GM19025 (cell line): Measurements from ENCODE around the gene LRP1B.

Source experiments
- ATAC-seq: cut with Tn5 transposase; IDR thresholded peaks from one replicate; pipeline ENCODE4 v1.9.1; 2021; ENCODE audit warnings: mild to moderate bottlenecking, low read depth, moderate library complexity; ENCODE audit not compliant: unreplicated experiment

Gene LRP1B

DNA sequence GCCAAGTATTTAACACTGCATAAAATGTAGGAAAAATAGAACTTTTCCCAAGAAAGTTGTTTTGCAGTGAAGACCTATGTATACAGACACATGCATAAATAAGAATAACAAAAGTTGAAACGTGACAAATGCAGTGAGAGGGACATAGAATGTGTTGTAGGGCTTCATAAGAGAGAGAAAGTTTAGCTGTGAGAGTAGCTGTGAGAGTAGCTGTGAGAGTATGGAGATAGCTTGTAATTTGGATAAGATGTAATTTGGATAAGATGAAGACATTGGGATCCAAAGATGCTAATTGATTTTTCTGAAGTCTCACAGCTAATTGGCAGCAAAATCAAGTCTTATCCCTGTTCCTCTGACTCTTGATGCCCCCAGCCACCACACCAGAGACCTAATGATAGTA lies 170.9 kb downstream of the LRP1B start:
- no peak for ATAC-seq

DNA sequence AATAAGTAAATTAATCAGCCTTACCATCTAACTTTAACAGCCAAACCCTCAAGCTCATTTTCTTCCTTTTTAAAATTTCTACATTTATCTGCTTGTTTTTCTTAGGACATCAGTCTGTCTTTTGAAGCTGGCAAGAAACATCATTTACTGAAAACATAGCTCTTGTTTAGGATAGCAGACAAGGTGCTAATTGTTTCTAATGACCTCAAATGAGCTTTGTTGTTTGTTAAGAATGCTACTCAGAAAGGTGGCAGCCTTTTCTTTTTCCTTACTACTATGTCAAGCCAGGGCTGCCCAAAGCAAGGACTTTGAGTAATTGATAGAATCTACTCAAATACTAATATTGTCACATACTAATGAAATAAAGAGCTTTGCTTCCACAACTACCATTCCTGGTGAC lies 171.8 kb downstream of the LRP1B start:
- no peak for ATAC-seq

DNA sequence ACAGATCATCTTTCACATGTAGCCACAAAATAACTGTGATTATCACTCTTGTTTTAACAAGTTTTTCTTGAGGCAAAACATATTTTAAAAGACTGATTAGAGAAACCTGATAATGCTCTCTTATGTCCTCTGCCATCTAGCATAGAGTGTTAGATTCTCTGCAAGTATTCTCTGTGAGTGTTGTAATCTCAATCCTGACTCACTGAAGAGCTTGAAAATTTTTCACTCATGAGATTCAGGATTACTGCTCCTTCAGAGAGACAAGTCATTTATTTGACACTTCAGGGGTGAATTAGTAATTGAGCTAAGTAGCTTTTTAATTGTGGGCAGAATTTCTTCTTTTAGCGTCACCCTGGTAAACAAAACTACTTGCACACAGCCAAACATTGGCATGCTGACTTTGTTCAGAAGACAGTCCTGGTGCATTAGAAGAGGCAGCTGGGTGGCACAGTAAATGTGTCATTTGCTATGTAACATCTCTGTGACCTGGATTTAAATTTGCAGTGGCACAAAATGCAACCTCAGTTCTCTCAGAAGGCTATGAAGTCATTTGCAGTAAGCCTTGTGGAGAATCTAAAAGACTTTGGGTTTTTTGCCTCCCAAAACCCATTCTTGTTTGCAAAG lies 172.9 kb downstream of the LRP1B start:
- no peak for ATAC-seq

DNA sequence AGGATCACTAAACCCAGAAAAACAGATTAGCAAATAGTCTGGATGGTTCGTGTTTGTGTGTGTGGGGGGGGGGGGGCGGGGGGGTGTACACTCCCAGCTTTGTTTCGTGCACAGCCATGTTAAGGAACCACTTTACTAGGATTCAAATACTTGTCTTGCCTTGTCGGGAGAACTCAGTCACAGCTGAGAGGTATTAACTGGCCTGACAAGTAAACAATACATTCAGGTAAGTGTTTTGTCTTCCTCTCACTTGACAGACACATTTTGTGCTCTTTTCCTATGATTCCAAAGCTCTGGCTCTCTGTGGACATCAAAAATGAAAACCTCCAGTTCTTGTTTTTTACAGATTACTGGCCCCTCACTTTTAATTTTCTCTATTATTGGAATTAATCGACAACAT lies 173.5 kb downstream of the LRP1B start:
- no peak for ATAC-seq

DNA sequence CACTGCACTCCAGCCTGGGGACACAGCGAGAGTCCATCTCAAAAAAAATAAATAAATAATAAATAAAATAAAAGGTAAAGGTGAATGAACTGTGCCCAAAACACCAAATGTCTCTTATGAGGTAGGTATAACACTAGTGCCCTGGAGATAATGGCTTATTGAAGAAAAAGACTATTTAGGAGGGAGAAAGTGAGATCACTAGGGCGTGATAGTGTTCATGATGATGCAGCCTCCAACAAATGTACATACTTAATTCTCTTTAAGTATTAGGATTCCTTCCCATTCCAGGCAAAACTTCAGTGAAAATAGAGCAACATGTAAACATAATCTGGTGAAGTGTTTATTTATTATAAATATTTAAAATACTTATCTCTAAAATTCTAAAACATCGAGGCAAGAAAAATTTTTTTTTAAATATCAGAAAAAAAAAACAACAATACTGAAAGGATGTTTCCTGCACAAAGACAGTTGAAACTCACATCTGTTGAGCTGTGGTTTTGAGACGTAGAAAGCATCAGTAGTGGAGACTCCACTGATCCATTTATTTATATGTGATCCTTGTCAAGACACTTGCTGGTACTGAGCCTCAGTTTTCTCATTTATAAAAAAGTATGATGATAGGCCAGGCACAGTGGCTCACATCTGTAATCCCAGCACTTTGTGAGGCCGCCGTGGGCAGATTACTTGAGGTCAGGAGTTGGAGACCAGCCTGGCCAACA lies 183.3 kb downstream of the LRP1B start:
- ATAC-seq, result no peak

DNA sequence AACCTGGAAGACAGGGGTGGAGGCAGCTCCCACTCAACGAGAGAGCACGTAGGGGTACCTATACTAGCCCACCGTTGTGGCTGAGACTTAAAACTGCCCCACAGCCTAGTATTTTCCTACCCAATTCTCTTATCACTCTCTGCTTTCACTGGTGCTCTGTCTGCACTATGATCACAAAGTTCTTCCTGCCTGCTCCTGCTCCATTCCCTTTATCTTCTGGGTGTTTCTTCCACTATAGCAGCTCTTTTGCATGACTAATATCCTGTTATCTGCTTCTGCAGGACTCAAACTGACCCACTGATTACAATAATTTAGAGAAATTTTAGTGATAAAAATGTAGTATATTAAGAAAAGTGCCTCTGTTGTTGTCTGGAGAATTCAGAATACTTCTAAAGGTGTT lies 184.8 kb downstream of the LRP1B start:
- ATAC-seq, result no peak

DNA sequence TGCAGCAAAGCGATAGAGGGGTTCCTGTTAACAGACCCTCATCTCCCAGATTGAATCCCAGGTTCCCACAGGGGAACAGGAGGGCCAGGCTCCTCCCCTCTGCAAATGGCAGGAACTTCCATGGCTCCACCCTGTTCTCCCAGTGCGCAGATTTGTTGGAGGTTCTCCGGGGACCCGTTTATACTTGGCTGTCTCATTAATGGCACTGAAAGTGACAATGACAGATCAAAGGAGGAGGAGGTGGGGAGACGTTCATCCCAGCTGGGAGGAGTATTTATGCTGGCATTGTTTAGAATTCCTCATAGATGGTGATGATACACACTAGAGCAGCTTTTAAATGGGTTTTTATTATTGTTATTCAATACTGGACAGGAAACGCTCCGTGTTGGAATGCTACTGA lies 186.9 kb downstream of the LRP1B start:
- no peak for ATAC-seq

DNA sequence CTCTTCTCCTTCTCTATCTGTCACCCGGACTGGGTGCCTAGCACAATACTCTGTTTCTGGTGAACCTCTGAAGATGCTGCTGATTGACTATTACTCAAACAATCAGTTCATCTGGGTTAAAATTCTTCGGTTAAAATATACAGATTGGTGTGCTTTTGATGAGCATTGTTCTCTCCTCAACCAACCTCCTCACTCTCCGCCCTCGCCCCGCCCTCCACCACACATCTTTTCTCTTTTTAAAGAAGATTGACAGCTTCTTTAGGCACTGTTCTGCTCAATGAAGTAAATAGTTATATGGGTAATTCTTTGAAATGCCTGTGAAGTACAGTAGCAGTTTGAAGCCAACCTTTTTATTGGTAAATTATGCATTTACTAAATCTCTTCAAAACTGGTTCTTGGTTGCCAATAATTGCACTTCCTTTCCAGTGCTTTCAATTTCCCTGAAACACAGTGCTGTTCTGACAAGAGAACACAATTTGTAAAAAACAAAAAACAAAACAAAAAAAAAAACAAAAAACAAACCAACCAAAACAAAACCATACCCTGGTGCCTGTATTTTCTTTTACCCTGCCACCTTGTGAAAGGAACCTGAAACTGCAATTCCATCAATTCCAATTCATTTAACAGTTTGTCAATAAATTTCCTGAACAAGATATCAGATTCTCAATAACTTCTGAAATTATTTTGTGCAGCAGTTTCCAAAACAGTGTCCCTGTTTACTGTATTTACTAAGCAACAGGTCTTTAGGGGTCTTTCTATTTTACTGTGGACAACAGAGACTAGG lies 188.6 kb downstream of the LRP1B start:
- ATAC-seq, result no peak

DNA sequence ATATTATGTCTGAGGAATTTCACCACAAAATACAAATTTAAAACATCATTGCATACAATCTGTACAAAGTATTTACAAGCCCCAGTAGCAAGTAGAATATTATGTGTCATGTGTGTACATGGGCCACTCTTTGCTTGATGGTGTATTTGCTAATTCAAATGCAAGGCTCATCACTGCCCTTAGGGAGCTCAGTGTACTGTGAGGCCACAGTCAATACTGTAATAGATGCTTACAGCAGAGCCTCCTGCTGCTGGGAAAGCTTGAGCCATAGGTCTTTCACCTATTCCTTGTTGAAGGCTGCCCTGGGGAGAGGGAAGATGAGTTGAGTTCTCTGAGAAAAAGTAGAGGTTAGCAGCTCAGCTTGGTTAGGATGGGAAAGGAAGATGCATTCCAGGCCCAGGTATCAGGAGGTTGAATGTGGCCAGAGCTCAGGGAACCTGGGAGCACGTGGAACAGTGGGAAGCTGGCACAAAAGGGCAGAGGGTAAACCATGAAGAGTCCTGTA lies 189.6 kb downstream of the LRP1B start:
- ATAC-seq, result no peak

DNA sequence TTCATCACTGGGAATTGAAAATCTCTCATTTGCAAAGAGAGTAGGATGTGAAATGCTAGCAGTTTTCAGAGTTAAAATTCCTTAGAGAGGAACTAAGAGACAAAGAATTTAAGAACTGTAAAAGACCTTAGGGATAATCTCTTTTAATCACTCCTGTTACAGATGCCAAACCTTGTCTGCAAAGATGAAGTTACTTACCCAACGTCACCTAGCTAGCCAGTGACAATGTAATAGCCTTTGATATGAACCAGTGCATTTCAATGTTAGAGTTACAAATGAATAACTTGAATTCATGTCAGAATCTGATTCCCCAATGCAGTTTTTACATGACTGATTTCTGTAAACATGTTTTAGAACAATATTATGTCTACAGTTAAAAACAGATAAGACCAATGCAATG lies 190.1 kb downstream of the LRP1B start:
- no peak for ATAC-seq

DNA sequence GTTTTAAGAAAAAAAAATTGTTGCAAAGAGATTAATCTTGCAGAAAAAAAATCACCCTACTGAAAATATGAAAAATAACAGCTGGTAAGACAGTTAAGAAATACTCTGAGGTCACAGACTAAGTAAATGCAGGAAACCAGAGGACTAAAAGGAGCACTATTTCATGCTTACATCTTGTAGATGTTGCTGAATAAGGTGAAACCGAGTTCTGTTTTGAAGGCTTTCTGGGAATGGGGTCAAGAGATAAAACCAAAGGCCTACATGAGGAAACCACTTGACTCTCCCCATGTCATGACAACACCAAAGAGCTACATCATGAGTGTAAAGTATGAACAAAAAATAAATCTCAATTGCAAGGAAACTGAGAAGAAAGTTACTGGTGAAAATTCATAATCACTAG lies 197.6 kb downstream of the LRP1B start:
- no peak for ATAC-seq

DNA sequence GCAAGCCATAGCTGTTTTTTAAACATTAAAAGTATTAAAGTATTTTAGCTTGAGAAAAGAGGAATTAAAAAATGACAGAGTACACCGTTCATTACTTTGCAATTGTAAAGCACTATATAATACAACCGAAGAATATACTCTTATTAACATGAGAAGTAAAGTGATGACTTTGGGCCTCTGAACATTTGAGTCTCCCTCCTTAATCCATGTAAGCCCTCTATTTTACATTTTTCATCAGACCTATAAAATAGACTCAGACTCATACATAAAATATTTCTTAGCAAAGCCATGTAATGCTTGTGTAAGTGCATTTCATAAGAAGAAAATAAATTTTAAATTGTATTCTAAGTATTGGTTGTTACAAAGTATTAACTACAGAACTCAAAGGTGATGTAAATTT lies 198.6 kb downstream of the LRP1B start:
- no peak for ATAC-seq

DNA sequence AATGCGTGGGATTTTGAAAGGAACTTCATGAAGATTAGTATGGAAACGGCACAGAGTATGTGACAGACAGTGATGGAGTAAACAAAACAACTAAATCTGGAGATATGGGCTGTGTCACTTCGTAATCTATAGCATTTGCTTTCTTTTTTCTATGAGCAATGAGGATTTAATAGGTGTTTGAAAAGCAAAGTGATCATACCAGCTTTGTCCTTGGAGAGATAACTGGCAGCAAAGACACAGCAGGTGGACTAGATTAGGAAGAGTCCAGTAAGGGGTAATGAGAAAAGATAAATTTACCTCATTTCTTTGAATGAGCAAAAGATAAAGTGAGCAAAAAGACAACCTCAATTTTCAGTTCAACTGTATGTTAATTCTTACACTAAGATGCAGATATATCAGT lies 199.0 kb downstream of the LRP1B start:
- no peak for ATAC-seq

DNA sequence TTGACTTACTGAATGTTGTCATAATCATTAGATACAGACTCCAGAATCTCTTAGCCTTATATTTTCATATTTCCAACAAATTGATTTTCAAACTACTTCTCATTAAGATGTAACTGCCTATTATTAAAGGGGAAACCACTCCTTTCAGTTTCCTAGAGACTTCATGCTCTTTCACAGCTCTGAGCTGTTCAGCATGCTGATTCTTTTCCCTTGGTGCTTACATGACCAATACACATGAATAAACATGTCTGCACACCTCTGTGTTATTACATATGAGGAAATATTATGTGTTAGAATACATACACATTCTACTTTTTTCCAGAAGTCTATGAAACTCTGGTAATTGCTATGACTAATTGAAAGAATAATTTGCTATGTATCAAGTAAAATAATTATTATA lies 200.0 kb downstream of the LRP1B start:
- no peak for ATAC-seq

DNA sequence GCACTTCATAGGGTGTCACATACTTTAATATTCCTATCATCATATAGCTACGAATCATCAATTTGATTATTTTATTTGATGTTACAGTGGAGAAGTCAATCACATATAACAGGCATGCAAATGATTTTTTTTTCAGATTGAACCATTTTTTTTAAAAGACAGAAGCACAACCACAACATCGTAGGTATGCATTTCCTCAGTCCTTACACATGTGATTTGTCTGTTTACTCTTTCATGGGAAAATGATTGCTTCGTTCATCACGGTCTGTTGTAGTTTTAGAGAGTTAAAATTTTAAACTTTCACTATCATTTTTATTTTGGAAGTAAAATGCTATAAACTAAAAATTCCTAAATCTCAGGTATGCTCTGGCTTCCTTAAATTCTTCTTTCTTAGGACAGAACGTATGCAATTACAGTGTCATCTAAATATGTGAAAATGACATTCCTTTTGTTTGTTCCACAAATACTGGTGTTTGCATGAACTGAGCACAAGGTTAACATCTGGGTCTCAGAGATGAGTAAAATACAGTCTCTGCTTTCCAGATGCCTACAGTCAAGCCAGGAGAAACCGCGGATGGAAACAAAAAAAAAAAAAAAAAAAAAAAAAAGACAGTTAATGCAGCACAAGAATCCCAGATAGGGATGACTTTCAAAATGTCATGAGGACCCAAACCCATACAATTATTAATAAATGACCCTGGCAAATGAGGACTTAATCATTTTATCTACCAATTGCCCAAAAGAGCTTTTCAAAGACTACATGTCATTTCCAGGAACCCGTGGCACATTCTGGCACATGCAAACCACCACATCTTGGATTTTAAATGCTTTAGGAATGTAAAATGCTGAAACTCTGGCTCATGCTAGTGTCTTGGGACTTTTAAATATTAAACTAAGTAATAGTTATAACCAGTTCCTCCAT lies 201.2 kb downstream of the LRP1B start:
- no peak for ATAC-seq

DNA sequence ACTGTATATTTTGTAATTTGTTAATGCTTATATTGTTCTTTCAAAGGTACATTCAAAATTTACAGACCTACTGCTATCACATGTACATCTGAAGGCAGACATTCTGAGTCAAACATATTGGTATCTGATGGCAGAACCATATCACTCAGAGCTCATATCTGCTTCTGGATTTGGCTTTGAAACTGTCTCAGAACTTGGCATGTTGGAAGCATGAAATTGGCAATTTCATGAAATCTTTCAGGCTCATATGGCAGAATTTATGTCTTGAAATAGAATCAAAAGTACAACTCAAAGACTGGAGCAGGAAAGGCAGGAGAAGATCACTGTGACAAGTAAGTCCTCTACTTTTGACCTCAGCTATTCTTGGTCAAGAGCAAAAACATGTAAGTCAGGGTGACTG lies 202.3 kb downstream of the LRP1B start:
- ATAC-seq, result no peak

DNA sequence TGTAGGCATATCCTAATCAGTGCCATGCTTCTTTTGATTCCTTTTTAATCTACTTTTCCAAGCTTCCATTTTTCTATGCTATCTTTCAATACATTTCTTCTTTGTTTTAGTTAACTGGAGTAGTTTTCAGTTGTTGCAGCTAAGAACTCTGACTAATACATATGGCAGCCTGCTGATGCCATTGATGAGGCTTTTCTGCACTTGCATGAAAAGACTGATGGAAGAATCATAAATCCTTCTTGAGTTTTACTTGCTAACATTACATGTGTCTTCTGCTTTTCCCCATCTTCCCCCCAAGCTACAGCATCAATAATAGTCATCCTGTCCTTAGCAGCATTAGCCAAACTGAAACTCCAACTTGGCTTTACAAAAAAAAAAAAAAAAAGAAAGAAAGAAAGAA lies 203.3 kb downstream of the LRP1B start:
- ATAC-seq, result no peak

DNA sequence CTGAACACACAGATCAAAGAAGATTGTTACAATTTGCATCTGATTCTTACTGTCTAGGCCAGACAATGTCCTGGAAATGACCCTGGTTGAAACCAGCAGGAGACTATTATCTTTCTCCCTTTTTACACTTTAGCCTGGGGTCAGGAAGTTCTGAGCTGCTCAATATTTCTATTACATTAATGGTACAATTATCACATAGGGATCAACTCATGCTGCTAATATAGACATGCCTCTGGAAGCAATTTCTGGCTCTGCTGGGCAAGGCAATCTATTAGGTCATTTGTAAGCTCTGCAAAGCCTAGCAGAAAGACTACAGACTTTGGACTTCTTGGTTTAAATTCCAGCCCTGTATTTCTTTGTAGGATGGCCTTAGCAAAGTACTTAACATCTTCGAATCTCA lies 205.3 kb downstream of the LRP1B start:
- ATAC-seq, result no peak

DNA sequence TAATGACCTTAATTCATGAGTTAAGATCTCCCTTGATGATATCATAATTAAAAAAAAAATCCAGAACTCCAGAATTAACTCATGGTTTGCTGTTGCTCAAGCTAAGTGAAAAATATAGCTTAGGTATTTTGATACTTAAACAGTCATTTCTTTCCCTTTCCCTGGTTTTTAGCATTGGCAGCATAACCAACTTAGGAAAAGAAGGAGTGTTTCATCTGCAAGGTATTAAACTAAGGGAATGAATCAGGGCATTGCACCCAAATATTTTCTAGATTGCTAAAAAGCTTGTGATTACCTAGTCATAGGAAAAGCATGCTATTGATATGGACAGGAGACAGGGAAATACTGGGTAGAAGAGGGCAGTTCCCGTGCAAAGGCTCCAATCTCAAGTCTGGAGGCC lies 207.2 kb downstream of the LRP1B start:
- ATAC-seq, result no peak

DNA sequence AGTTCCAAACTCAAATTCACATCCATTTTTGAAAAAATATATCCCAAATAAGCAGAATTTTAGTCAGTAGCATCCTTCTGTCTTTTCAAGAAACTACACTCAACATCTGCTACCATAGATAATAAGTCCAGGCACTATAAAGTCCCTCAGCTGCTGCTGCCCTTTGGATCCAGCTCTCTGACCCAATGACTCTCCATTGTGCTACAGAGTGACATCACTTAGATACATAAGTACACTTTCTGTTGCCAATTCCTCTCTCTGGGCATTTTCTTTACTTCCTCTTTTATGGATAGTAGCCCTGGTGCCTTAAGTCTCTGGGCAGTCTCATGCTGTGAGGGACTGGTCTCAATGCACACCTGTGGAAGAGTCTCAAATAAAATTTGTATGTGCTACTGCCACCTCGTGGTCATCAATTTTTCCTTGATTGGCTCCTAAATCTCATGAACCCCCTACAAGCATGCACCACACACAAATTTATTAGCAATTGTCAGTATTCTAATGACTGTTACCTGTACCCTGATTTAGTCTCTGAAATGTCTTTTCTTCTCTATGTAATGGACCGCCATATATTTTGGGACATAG lies 219.2 kb downstream of the LRP1B start:
- peak; percentile 71 for ATAC-seq
